K562 (cell line): Measurements from ENCODE around the gene PALM3. TPM values are rescaled to one million over a fixed set of nuclear protein-coding genes. Genes with fewer than 3 reads are reported as not detected.

Source experiments
- ATAC-seq: fragments of 200-7000 bp; cut with Tn5 transposase; 3 replicates; pipeline ENCODE4 v1.9.1; 2020; ENCODE audit warnings: moderate library complexity
- BruUV-seq: library from RNA; stranded (reverse); fragments of 400-500 nt; replicated peaks from 2 replicates; lab custom pipeline; 2021; lab: Mats Ljungman, UMichigan
- CTCF ChIA-PET: fragments of 300-600 bp; formaldehyde crosslinking; extraction: SDS; loops from one replicate; lab custom pipeline; 2021; ENCODE audit warnings: low intra/inter-chr PET ratio; lab: Yijun Ruan, JAX
- POLR2A ChIA-PET: fragments of 300-600, 350-650 bp; sonication (Branson Sonifier 250); formaldehyde crosslinking; extraction: SDS; loops from one replicate; lab custom pipeline; 2021; ENCODE audit warnings: antibody characterized with exemption, inconsistent platforms; lab: Yijun Ruan, JAX
- DNase-seq, 4 experiments: peaks; one replicate each; pipeline versions ENCODE4 v3.0.0 to v3.0.0-alpha.2; 2011 to 2018; ENCODE audit warnings: low spot score in 3 of 4, mixed read lengths in 3 of 4; ENCODE audit errors: extremely low read depth in 1 of 4
- FAIRE-seq: peaks from 2 replicates; lab custom pipeline; 2011; peaks lifted over from hg19 to GRCh38; lab: Jason Lieb, UNC
- H2AFZ ChIP-seq: 2 replicates; pipeline ENCODE4 v1.6.0; 2011; ENCODE audit warnings: low read depth, low read length, control low read depth, inconsistent platforms
- H3K27ac ChIP-seq: fragments of 200-600 bp; 3 replicates; pipeline ENCODE4 v1.8.0; 2011; ENCODE audit warnings: low read depth, mild to moderate bottlenecking, control low read depth, inconsistent platforms, low read length, moderate library complexity, mixed read lengths; ENCODE audit errors: extremely low read depth
- H3K27me3 ChIP-seq, 2 experiments: fragments of 300-600 bp in 1 of 2; 2 replicates in 1 of 2; 3 replicates in 1 of 2; pipeline versions ENCODE4 v1.6.0 to v1.8.0; 2011; ENCODE audit warnings: inconsistent platforms in 2 of 2, low read length in 2 of 2, mild to moderate bottlenecking in 1 of 2, mixed read lengths in 1 of 2, moderate library complexity in 1 of 2; ENCODE audit not compliant: control insufficient read depth in 2 of 2, insufficient read depth in 2 of 2
- H3K36me3 ChIP-seq: fragments of 300-600 bp; 3 replicates; pipeline ENCODE4 v1.8.0; 2011; ENCODE audit warnings: mild to moderate bottlenecking, low read length, inconsistent platforms; ENCODE audit not compliant: control insufficient read depth, insufficient read depth
- H3K4me1 ChIP-seq, 2 experiments: fragments of 200-600 bp in 1 of 2; replicated peaks in 1 of 2; 2 replicates in 1 of 2; 3 replicates in 1 of 2; pipeline versions ENCODE4 v1.5.1 to v1.8.0; 2011; ENCODE audit warnings: inconsistent platforms in 2 of 2, low read length in 2 of 2, mild to moderate bottlenecking in 1 of 2, mixed read lengths in 1 of 2, moderate library complexity in 1 of 2; ENCODE audit not compliant: control insufficient read depth in 2 of 2, insufficient read depth in 2 of 2
- H3K4me2 ChIP-seq: 2 replicates; pipeline ENCODE4 v1.6.1; 2011; ENCODE audit warnings: low read length, control low read depth, inconsistent platforms, mixed read lengths; ENCODE audit not compliant: insufficient read depth
- H3K4me3 ChIP-seq: fragments of 200-600 bp; sonication (generic), shearing (Covaris generic); 2 replicates; pipeline ENCODE4 v1.5.1; 2016; ENCODE audit warnings: control low read depth, inconsistent platforms
- H3K79me2 ChIP-seq: fragments of 200-600 bp; 3 replicates; pipeline ENCODE4 v1.8.0; 2011; ENCODE audit warnings: low read length, inconsistent platforms; ENCODE audit not compliant: control insufficient read depth, insufficient read depth
- H3K9ac ChIP-seq, 2 experiments: 2 replicates each; pipeline versions ENCODE4 v1.6.0 to v1.6.1; 2011; ENCODE audit warnings: low read depth in 2 of 2, low read length in 2 of 2, control low read depth in 1 of 2, inconsistent platforms in 1 of 2, mild to moderate bottlenecking in 1 of 2, mixed read lengths in 1 of 2; ENCODE audit not compliant: insufficient read depth in 1 of 2
- H3K9me1 ChIP-seq: one replicate; pipeline ENCODE4 v1.6.0; 2011; ENCODE audit warnings: inconsistent platforms, mild to moderate bottlenecking, low read length, moderate library complexity; ENCODE audit not compliant: control insufficient read depth, insufficient read depth
- H3K9me3 ChIP-seq: replicated peaks from 2 replicates; pipeline ENCODE4 v1.5.1; 2011; ENCODE audit warnings: low read depth, low read length, inconsistent platforms; ENCODE audit not compliant: control insufficient read depth, insufficient read depth
- H4K20me1 ChIP-seq: replicated peaks from 2 replicates; pipeline ENCODE4 v1.6.1; 2011; ENCODE audit warnings: low read length, inconsistent platforms, mixed read lengths; ENCODE audit not compliant: control insufficient read depth, insufficient read depth
- DPF2 ChIP-seq: fragments of 450-650 bp; IDR thresholded peaks from 2 replicates; pipeline ENCODE4 v1.6.1; 2016
- FOXJ3 ChIP-seq: sonication (generic); formaldehyde crosslinking; IDR thresholded peaks from 2 replicates; pipeline ENCODE4 v1.4.0; 2020; ENCODE audit warnings: mild to moderate bottlenecking, missing genetic modification reagents
- MBD2 ChIP-seq: sonication (generic); IDR thresholded peaks from 2 replicates; pipeline ENCODE4 v1.6.1; 2016; ENCODE audit warnings: low read depth, borderline replicate concordance
- NFYB ChIP-seq: IDR thresholded peaks from 2 replicates; pipeline ENCODE4 v1.6.1; 2011; ENCODE audit warnings: mild to moderate bottlenecking, moderate library complexity; ENCODE audit not compliant: insufficient read length; ENCODE audit errors: extremely low read depth
- PCBP2 ChIP-seq: fragments of 200-400 bp; formaldehyde crosslinking; IDR thresholded peaks from 2 replicates; pipeline ENCODE4 v1.6.1; 2018; ENCODE audit warnings: low read length, low read depth, mild to moderate bottlenecking, moderate library complexity; ENCODE audit not compliant: poor library complexity, severe bottlenecking
- POLR2G ChIP-seq: fragments of 200-400 bp; formaldehyde crosslinking; IDR thresholded peaks from 2 replicates; pipeline ENCODE4 v1.6.1; 2017; ENCODE audit warnings: low read depth, mild to moderate bottlenecking, antibody characterized with exemption, low read length, moderate library complexity
- RBFOX2 ChIP-seq: fragments of 200-400 bp; formaldehyde crosslinking; IDR thresholded peaks from 2 replicates; pipeline ENCODE4 v1.6.1; 2017; ENCODE audit warnings: low read depth, mild to moderate bottlenecking, low read length, moderate library complexity
- SREBF1 ChIP-seq: fragments of 150-350 bp; IDR thresholded peaks from 2 replicates; pipeline ENCODE4 v1.6.1; 2014; ENCODE audit warnings: antibody characterized with exemption, low read depth, low read length, borderline replicate concordance
- ZFP1 ChIP-seq: fragments of 450-650 bp; formaldehyde crosslinking; IDR thresholded peaks from 2 replicates; pipeline ENCODE4 v1.4.0; 2020; ENCODE audit warnings: mild to moderate bottlenecking, mixed read lengths
- ZKSCAN1 ChIP-seq: fragments of 150-350 bp; IDR thresholded peaks from 2 replicates; pipeline ENCODE4 v1.6.1; 2016; ENCODE audit warnings: low read depth, low read length
- ZNF217 ChIP-seq: sonication (generic); formaldehyde crosslinking; IDR thresholded peaks from 2 replicates; pipeline ENCODE4 v1.8.0; 2022; ENCODE audit warnings: mild to moderate bottlenecking, missing genetic modification reagents
- ZNF274 ChIP-seq: IDR thresholded peaks from 2 replicates; pipeline ENCODE4 v1.6.1; 2011; ENCODE audit warnings: low read depth, mild to moderate bottlenecking, low read length, moderate library complexity, borderline replicate concordance
- WGBS: fragments of 100-300 bp; shearing (Covaris generic); methylation state at CpG from one replicate; pipeline ENCODE4 v1.1.6; 2016; ENCODE audit warnings: low coverage, mixed read lengths; ENCODE audit not compliant: insufficient coverage; ENCODE audit errors: missing lambda C conversion rate; 5-methylcytosine and 5-hydroxymethylcytosine counted together
- in situ Hi-C: fragments of 300-500 bp; cut with MboI; formaldehyde crosslinking; loops from 4 replicates; pipeline ENCODE4 v1.15.0; 2018; ENCODE audit warnings: inconsistent platforms, mixed read lengths
- intact Hi-C: fragments of 100-400 bp; cut with micrococcal nuclease; formaldehyde crosslinking; loops from 2 replicates; pipeline ENCODE4 v1.14.2; 2022
- polyA plus RNA-seq, 8 experiments: library from polyadenylated mRNA; depleted of rRNA in 4 of 8; stranded (reverse) in 5 of 8; unstranded in 3 of 8; fragments of >200 nt; fragmentation: Nextera tagmentation in 2 of 8; fragmentation: Illumina TruSeq in 1 of 8; extraction: Ambion mirVana in 2 of 8; extraction: Trizol in 1 of 8; gene quantifications; 2 replicates each; pipeline versions ENCODE4 v1.2.1 to v1.2.3, GENCODE V29; 2011 to 2014; ENCODE audit warnings: inconsistent platforms in 1 of 8, missing spikeins in 1 of 8
- total RNA-seq, 7 experiments: library from RNA; depleted of rRNA in 6 of 7; stranded (reverse); fragments of >200 nt in 6 of 7; fragmentation: Illumina TruSeq in 2 of 7; extraction: Trizol in 2 of 7; gene quantifications; 2 replicates each; pipeline versions ENCODE4 v1.2.1 to v1.2.3, GENCODE V29; 2011 to 2021; ENCODE audit warnings: low replicate concordance in 1 of 7

The PALM3 gene
- total and polyA plus RNA-seq, 9 of the 15 experiments (the other 6 are each of a cell fraction or from before 2014, with no cell fraction given), result 0.07 to 9.3 (median 3.3) TPM

DNA sequence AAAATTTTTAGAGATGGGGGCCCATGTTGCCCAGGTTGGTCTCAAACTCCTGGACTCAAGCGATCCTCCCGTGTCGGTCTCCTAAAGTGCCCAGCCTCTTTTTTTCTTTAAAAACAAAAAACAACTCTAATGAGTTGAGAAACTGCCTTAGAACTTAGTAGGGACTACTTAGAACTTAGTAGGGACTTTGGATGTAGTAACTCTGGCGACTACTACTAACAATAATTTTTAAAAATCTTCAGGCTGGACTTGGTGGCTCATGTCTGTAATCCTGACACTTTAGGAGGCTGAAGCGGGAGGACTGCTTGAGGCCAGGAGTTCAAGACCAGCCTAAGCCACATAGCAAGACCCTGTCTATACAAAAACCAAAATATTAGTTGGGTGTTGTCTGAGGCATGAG lies 24.2 kb upstream of the PALM3 start:
- Histone ChIP-seq H3K4me3 (peak overlapping the region; percentile 48), H3K27ac (no peak overlapping the region; the same call in 2 of the 3 replicates), H3K36me3 (peaks cover 25% of the 10 kb centered on the region; the same call in 2 of the 3 replicates)
- TF ChIP-seq PCBP2 (no peak), FOXJ3 (no peak), ZNF217 (CRISPR knock-in tag) (no peak), ZKSCAN1 (peak; percentile 80; the same call in 1 of the 2 replicates), SREBF1 (no peak), POLR2G (no peak), ZNF274 (no peak), MBD2 (no peak), NFYB (no peak), ZFP1 (CRISPR knock-in tag) (no peak), DPF2 (0 out of 2 replicates have a peak, but pooled peaks have one; percentile 3), RBFOX2 (no peak)
- TF ChIP-seq, all 486 proteins: peak for 2
- 28% methylated on average over 5 of the region's 5 CpGs for WGBS
- BruUV-seq, result no TSS peak
- Histone ChIP-seq H3K79me2 (peaks cover 13% of the 10 kb centered on the region), H2AFZ (peak overlapping the region; percentile 79; the same call in 1 of the 2 replicates), H3K4me2 (peak overlapping the region; percentile 81), H3K4me1 (peaks cover 15 to 42% of the 10 kb centered on the region in 2 experiments; a peak in 4 of 5 replicates), H3K9me1 (no peaks in the 10 kb centered on the region), H3K27me3 (no peaks in the 10 kb centered on the region), H3K9me3 (no peaks in the 10 kb centered on the region), H4K20me1 (no peaks in the 10 kb centered on the region), H3K9ac (peak overlapping the region; percentile 17 to 90; a peak in 2 of 4 replicates)
- no peak for ATAC-seq
- FAIRE-seq, result no peak
- DNase-seq, result no peak
- intact Hi-C loops, result no loop called here
- ChIA-PET POLR2A (no interaction called here), CTCF (no interaction called here)
- in situ Hi-C loops, result no loop called here
